ELF-1 (cell line): ENCODE measurements around the gene NHERF2.

Source experiments
- DNase-seq: peaks from one replicate; pipeline ENCODE4 v3.0.0-alpha.2; 2016; ENCODE audit warnings: low read depth, low spot score

The NHERF2 gene

GRCh38 chr16:2026461-2027023 lies at the start of gene NHERF2:
Gene NHERF2, plus strand, starts transcription at chr16:2026902. Its CDS starts 104 bp downstream, at chr16:2027006.
- no peak for DNase-seq

- DNase-seq = no peak
Observed at GRCh38 chr16:1976951-1977874, 49.5 kb upstream of the NHERF2 start.

- DNase-seq = no peak
Observed at GRCh38 chr16:1977875-1978268, 48.8 kb upstream of the NHERF2 start.

GRCh38 chr16:1978476-1979120 lies 48.1 kb upstream of the NHERF2 start:
- no peak for DNase-seq

GRCh38 chr16:1979271-1980029 lies 47.3 kb upstream of the NHERF2 start:
- DNase-seq = peak; percentile 69

GRCh38 chr16:1980030-1980769 lies 46.5 kb upstream of the NHERF2 start:
- no peak for DNase-seq

- DNase-seq = no peak
Observed at GRCh38 chr16:1980770-1981087, 46.0 kb upstream of the NHERF2 start.

- DNase-seq = no peak
Observed at GRCh38 chr16:1981398-1981836, 45.3 kb upstream of the NHERF2 start, which contains the start of gene NOXO1. Gene NOXO1, minus strand, starts transcription at chr16:1981469. Its CDS starts 290 bp downstream, at chr16:1981179.

- no peak for DNase-seq
Observed at GRCh38 chr16:1982013-1982433, 44.7 kb upstream of the NHERF2 start.

- DNase-seq = no peak
Observed at GRCh38 chr16:1982991-1983543, 43.6 kb upstream of the NHERF2 start.

GRCh38 chr16:1983544-1984346 lies 43.0 kb upstream of the NHERF2 start, which contains the start of gene GFER:
Gene GFER, plus strand, starts transcription at chr16:1984193. Its CDS starts 26 bp downstream, at chr16:1984219.
- peak; percentile 95 for DNase-seq

- DNase-seq = peak; percentile 52
Observed at GRCh38 chr16:1984347-1985225, 42.1 kb upstream of the NHERF2 start.

GRCh38 chr16:1985466-1986150 lies 41.1 kb upstream of the NHERF2 start:
- no peak for DNase-seq

- no peak for DNase-seq
Observed at GRCh38 chr16:1987198-1987597, 39.5 kb upstream of the NHERF2 start.

GRCh38 chr16:1989209-1990100 lies 37.2 kb upstream of the NHERF2 start, which contains the start of gene SYNGR3:
Gene SYNGR3, plus strand, starts transcription at chr16:1989970. Its CDS starts 133 bp downstream, at chr16:1990103.
- DNase-seq = no peak

GRCh38 chr16:1990101-1990350 lies 36.7 kb upstream of the NHERF2 start:
- DNase-seq = no peak
